K562 (cell line): ENCODE results near the gene AFG1L. TPM values are rescaled to one million over a fixed set of nuclear protein-coding genes. Genes with fewer than 3 reads are reported as not detected.

Experiments
- ATF6 ChIP-seq: sonication (generic); formaldehyde crosslinking; IDR thresholded peaks from 2 replicates; pipeline ENCODE4 v1.4.0; 2020; ENCODE audit warnings: mild to moderate bottlenecking, missing genetic modification reagents
- BRCA1 ChIP-seq, 2 experiments: fragments of 450-650 bp in 1 of 2; sonication (generic) in 1 of 2; formaldehyde crosslinking in 1 of 2; IDR thresholded peaks; 2 replicates each; pipeline versions ENCODE4 v1.5.0 to v1.6.1; 2017 to 2020; ENCODE audit warnings: mild to moderate bottlenecking in 1 of 2, missing genetic modification reagents in 1 of 2
- CBFA2T3 ChIP-seq: fragments of 450-650 bp; IDR thresholded peaks from 2 replicates; pipeline ENCODE4 v1.6.1; 2017
- CREB1 ChIP-seq, 2 experiments: sonication (generic) in 1 of 2; formaldehyde crosslinking in 1 of 2; IDR thresholded peaks; 2 replicates each; pipeline versions ENCODE4 v1.6.1 to v1.8.0; 2012 to 2022; ENCODE audit warnings: inconsistent platforms in 1 of 2, mild to moderate bottlenecking in 1 of 2, missing genetic modification reagents in 1 of 2, moderate library complexity in 1 of 2
- CTCF ChIP-seq, 3 experiments: IDR thresholded peaks in 2 of 3; conservative IDR thresholded peaks in 1 of 3; 2 replicates each; pipeline ENCODE4 v1.5.1; 2011 to 2012; ENCODE audit warnings: low read length in 3 of 3, mild to moderate bottlenecking in 3 of 3, control low read depth in 2 of 3, improper control_type of control experiment in 1 of 3, inconsistent platforms in 1 of 3, low read depth in 1 of 3, mixed read lengths in 1 of 3, moderate library complexity in 1 of 3; ENCODE audit not compliant: insufficient read depth in 2 of 3
- EGR1 ChIP-seq: fragments of 450-650 bp; conservative IDR thresholded peaks from 2 replicates; pipeline ENCODE4 v1.6.1; 2017; ENCODE audit warnings: mild to moderate bottlenecking
- EWSR1 ChIP-seq: fragments of 450-650 bp; IDR thresholded peaks from 2 replicates; pipeline ENCODE4 v1.6.1; 2018; ENCODE audit warnings: borderline replicate concordance, mild to moderate bottlenecking, low read depth, moderate library complexity; ENCODE audit not compliant: partially characterized antibody
- GATAD2A ChIP-seq: fragments of 450-650 bp; IDR thresholded peaks from 2 replicates; pipeline ENCODE4 v1.6.1; 2017
- HDAC1 ChIP-seq, 2 experiments: fragments of 450-650 bp; IDR thresholded peaks; 2 replicates each; pipeline ENCODE4 v1.6.1; 2016 to 2017; ENCODE audit warnings: inconsistent platforms in 1 of 2, mild to moderate bottlenecking in 1 of 2, moderate library complexity in 1 of 2
- HMGN3 ChIP-seq: IDR thresholded peaks from 2 replicates; pipeline ENCODE4 v1.6.1; 2011; ENCODE audit warnings: borderline replicate concordance, low read depth, mild to moderate bottlenecking, mixed read lengths, low read length; ENCODE audit not compliant: insufficient read length; ENCODE audit errors: extremely low read depth
- NR1H2 ChIP-seq: sonication (generic); formaldehyde crosslinking; IDR thresholded peaks from 2 replicates; pipeline ENCODE4 v1.4.0; 2020; ENCODE audit warnings: mild to moderate bottlenecking, missing genetic modification reagents
- PKNOX1 ChIP-seq: fragments of 450-650 bp; IDR thresholded peaks from 2 replicates; pipeline ENCODE4 v1.6.1; 2016
- SAP30 ChIP-seq: fragments of 200-600 bp; sonication (generic); IDR thresholded peaks from 2 replicates; pipeline ENCODE4 v1.6.1; 2012; ENCODE audit warnings: borderline replicate concordance, low read depth, mild to moderate bottlenecking, moderate library complexity, low read length, control low read depth, inconsistent platforms; ENCODE audit not compliant: insufficient read depth, poor library complexity, severe bottlenecking
- SIN3A ChIP-seq, 2 experiments: fragments of 150-350 bp in 1 of 2; IDR thresholded peaks; 2 replicates each; pipeline ENCODE4 v1.6.1; 2011 to 2016; ENCODE audit warnings: borderline replicate concordance in 2 of 2, low read depth in 2 of 2, low read length in 2 of 2, mild to moderate bottlenecking in 2 of 2, moderate library complexity in 2 of 2; ENCODE audit not compliant: control insufficient read depth in 1 of 2
- SNIP1 ChIP-seq: fragments of 450-650 bp; IDR thresholded peaks from 2 replicates; pipeline ENCODE4 v1.7.1; 2017; ENCODE audit warnings: low read depth, mild to moderate bottlenecking
- SREBF2 ChIP-seq: sonication (generic); formaldehyde crosslinking; IDR thresholded peaks from 2 replicates; pipeline ENCODE4 v1.4.0; 2020; ENCODE audit warnings: mild to moderate bottlenecking, missing genetic modification reagents
- TBP ChIP-seq: optimal IDR thresholded peaks from 2 replicates; pipeline ENCODE3; 2011; ENCODE audit warnings: low read depth, low read length, improper control_type of control experiment
- TFAP4 ChIP-seq: sonication (generic); formaldehyde crosslinking; IDR thresholded peaks from 2 replicates; pipeline ENCODE4 v1.8.0; 2022; ENCODE audit warnings: missing genetic modification reagents, mild to moderate bottlenecking, moderate library complexity, borderline replicate concordance
- ZBTB7A ChIP-seq: IDR thresholded peaks from 2 replicates; pipeline ENCODE4 v1.6.1; 2011; ENCODE audit warnings: low read depth, mild to moderate bottlenecking, low read length, moderate library complexity, borderline replicate concordance; ENCODE audit not compliant: control insufficient read depth
- ZNF12 ChIP-seq: sonication (generic); formaldehyde crosslinking; IDR thresholded peaks from 2 replicates; pipeline ENCODE4 v1.4.0; 2020; ENCODE audit warnings: mild to moderate bottlenecking, missing genetic modification reagents
- polyA plus RNA-seq, 8 experiments: library from polyadenylated mRNA; depleted of rRNA in 4 of 8; stranded (reverse) in 5 of 8; unstranded in 3 of 8; fragments of >200 nt; fragmentation: Nextera tagmentation in 2 of 8; fragmentation: Illumina TruSeq in 1 of 8; extraction: Ambion mirVana in 2 of 8; extraction: Trizol in 1 of 8; gene quantifications; 2 replicates each; pipeline versions ENCODE4 v1.2.1 to v1.2.3, GENCODE V29; 2011 to 2014; ENCODE audit warnings: inconsistent platforms in 1 of 8, missing spikeins in 1 of 8
- total RNA-seq, 7 experiments: library from RNA; depleted of rRNA in 6 of 7; stranded (reverse); fragments of >200 nt in 6 of 7; fragmentation: Illumina TruSeq in 2 of 7; extraction: Trizol in 2 of 7; gene quantifications; 2 replicates each; pipeline versions ENCODE4 v1.2.1 to v1.2.3, GENCODE V29; 2011 to 2021; ENCODE audit warnings: low replicate concordance in 1 of 7

AFG1L gene
- total and polyA plus RNA-seq, 9 of the 15 experiments (the other 6 are each of a cell fraction or from before 2014, with no cell fraction given): 2.2 to 15.5 (median 5.8) TPM

GRCh38 chr6:108260126-108260808, 34.6 kb upstream of the AFG1L start (continued):
- TF ChIP-seq CREB1 (IDR thresholded peaks at IDR 0.05) (0 out of 2 replicates have a peak, but pooled peaks have one; percentile 19), CREB1 (CRISPR knock-in tag; IDR thresholded peaks at IDR 0.05) (no peak), BRCA1 (IDR thresholded peaks at IDR 0.05) (no peak), BRCA1 (CRISPR knock-in tag; IDR thresholded peaks at IDR 0.05) (0 out of 2 replicates have a peak, but pooled peaks have one; percentile 59), SAP30 (peak; percentile 60), SNIP1 (no peak), CBFA2T3 (peak; percentile 34; the same call in 1 of the 2 replicates), ZNF12 (peak; percentile 46), GATAD2A (peak; percentile 49; the same call in 1 of the 2 replicates), CTCF (IDR thresholded peaks at IDR 0.05 in 2 of 3, conservative IDR thresholded peaks at IDR 0.05 in 1 of 3; ENCODE audit: insufficient read depth in 2 of 3, low read depth in 1 of 3, low read length in 3 of 3) (peak in 1 of 3 experiments; percentile 15; a peak in 1 of 6 replicates), ZBTB7A (peak; percentile 48; the same call in 1 of the 2 replicates), EWSR1 (no peak), SIN3A (IDR thresholded peaks at IDR 0.05; ENCODE audit: borderline replicate concordance in 2 of 2, control insufficient read depth in 1 of 2, low read depth in 2 of 2, low read length in 2 of 2) (peak; percentile 61 to 78; a peak in 1 of 4 replicates), HDAC1 (IDR thresholded peaks at IDR 0.05) (peak in 1 of 2 experiments; percentile 70; a peak in 1 of 4 replicates), EGR1 (peak; percentile 33; the same call in 1 of the 2 replicates), SREBF2 (0 out of 2 replicates have a peak, but pooled peaks have one; percentile 76), HMGN3 (no peak), NR1H2 (CRISPR knock-in tag) (0 out of 2 replicates have a peak, but pooled peaks have one; percentile 82), ATF6 (CRISPR knock-in tag) (peak; percentile 80; the same call in 1 of the 2 replicates), TFAP4 (CRISPR knock-in tag) (peak; percentile 85), PKNOX1 (no peak), TBP (peak; percentile 43)
